Skin epidermis (tissue), 12 donors: Measurements from ENCODE around the gene HOXA4.

ENCODE experiments used
- H3K27ac ChIP-seq, 21 experiments: fragments of 200-600 bp; sonication (generic) in 11 of 21; one replicate each; pipeline ENCODE4 v1.5.0; 2020; ENCODE audit warnings: mild to moderate bottlenecking in 3 of 21, inconsistent platforms in 2 of 21, moderate library complexity in 2 of 21
- H3K4me3 ChIP-seq, 7 experiments: fragments of 200-600 bp; sonication (generic) in 2 of 7; one replicate each; pipeline ENCODE4 v1.5.0; 2020; ENCODE audit warnings: inconsistent platforms in 2 of 7, mild to moderate bottlenecking in 2 of 7, moderate library complexity in 1 of 7

HOXA4 gene

GRCh38 chr7:27150568-27151340 is 20.2 kb upstream of the HOXA4 start:
- peak overlapping the region in 17 of 21 experiments; percentile 8 to 84 (median 66) for H3K27ac ChIP-seq
- H3K4me3 ChIP-seq, result peak overlapping the region; percentile 27 to 43 (median 31)

DNA sequence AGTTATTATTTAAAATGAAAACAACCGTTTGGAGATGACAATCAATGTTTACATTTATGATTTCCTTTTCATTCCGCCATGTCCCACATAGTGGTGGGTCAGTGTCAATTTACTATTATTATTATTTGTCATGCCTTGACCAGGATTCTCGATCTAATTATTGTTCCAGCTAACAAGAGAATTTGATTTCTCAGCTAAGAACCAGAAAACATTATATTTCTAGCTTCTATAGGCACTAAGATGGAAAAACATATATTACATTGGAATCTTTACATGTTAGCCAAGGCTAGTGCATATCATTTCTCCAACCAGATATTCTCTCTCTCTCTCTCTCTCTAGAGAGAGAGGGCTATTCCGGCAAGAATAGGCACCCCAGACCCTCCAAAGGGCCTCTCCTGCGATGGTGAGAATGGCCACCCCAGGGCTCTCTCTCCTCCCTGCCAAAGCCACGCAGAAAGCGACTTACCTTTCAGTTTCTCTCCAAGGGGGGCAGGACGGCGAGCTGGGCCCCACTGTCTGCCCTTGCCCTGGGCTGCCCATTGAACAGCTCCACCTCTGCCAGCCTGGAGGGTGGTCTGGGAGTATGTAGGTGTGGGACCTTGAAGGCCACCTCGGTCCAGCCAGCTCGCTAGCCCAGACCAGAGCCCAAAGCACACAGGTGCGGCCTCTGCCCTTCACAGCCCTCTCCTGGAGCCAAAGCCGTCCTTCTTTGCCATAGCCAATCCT is 19.4 kb upstream of the HOXA4 start:
- Histone ChIP-seq H3K27ac (peak overlapping the region in 16 of 21 experiments; percentile 12 to 84 (median 62)), H3K4me3 (peak overlapping the region; percentile 27 to 43 (median 31))

DNA sequence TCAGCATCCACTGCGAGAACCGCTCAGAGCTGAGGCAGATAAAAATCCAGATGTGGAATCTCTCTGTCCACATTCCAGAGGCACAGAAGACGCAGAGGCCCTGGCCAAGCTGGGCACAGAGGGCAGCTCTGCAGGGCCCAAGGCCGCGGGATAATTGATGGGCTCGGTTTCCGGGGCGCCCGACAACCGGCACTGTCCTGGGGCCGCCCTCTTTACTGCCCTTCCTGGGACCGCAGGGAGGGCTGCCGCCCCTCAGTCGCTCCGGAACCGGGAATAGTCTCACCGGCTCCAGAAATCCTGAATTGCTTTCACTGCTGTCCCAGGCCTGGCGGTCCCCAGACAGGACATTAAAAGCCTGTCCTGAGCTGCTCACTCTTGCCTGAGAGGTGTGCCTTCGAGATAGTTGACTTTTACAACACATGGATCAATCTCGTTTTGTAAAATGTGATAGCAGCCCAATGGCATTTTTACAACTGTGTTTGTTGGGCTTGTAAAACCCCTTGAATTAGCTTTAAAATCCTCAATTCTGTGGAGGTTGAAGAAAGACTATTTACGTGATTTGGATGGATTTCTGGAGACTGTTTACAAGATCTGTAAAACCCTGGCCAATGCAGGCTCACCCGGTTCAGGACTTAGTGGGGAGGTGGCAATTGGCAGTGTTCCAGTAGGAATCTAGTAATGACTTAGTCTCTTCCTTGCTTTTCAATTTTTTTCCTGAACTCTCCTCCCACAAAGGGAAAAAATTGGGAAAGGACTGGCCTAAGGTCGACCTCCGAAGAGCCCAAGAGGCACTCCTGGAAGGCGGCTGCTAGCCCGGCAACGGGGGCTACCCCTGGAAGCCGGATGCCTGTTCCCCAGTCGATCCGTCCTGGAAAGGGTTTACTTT is 18.4 kb upstream of the HOXA4 start:
- peak overlapping the region in 12 of 21 experiments; percentile 3 to 79 (median 67) for H3K27ac ChIP-seq
- peak overlapping the region in 4 of 7 experiments; percentile 38 to 43 (median 38) for H3K4me3 ChIP-seq

GRCh38 chr7:27148031-27148755 is 17.6 kb upstream of the HOXA4 start:
- peak overlapping the region; percentile 20 to 43 (median 38) for H3K4me3 ChIP-seq
- H3K27ac ChIP-seq, result peak overlapping the region in 14 of 21 experiments; percentile 3 to 79 (median 54)

DNA sequence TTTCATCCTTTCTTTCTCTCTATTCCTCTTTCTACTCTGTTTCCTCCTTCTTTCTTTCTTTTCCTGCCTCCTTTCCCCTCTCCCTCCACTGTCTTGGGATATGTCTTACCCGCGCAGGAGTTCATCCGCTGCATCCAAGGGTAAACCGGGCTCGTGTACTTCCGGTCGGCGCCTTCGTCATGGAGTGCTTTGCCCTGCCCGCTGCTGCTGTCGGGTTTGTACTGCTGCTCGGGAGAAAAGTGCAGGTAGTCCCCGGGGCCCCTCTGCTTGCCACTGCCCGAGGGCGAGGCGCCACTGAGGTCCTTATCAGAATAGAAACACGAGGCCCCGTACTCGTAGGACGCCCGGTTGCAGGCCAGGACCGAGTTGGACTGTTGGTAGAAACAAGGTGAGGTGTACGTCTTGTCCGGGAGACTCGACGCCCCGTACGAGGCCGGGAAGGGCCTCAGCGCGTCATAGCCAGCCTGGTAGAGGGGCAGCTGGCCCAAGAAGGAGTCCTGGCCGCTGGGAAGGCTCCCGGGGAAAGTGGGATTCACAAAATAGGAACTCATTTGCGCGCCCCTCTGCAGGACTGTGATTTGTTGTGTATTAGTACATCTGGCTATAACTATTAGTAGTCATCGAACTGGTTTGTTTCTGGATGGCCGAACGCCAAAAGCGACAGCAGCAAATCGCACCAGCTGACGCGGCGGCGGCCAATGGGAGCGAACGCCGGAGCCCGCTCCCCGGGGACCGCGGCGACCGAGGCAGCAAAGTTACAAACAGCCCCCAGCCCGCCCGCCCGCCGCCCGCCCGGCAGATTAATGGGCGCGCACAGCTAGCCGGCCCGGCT is 16.9 kb upstream of the HOXA4 start, which contains the start of gene HOXA6:
Gene HOXA6, minus strand, starts transcription at position 576 of the 832 bp plus-strand sequence. Its CDS starts 25 bp downstream, at position 551.
- Histone ChIP-seq H3K27ac (peak within 1 kb of the TSS in 14 of 21 experiments; percentile 3 to 79 (median 54)), H3K4me3 (peak within 1 kb of the TSS; percentile 20 to 43 (median 38))

DNA sequence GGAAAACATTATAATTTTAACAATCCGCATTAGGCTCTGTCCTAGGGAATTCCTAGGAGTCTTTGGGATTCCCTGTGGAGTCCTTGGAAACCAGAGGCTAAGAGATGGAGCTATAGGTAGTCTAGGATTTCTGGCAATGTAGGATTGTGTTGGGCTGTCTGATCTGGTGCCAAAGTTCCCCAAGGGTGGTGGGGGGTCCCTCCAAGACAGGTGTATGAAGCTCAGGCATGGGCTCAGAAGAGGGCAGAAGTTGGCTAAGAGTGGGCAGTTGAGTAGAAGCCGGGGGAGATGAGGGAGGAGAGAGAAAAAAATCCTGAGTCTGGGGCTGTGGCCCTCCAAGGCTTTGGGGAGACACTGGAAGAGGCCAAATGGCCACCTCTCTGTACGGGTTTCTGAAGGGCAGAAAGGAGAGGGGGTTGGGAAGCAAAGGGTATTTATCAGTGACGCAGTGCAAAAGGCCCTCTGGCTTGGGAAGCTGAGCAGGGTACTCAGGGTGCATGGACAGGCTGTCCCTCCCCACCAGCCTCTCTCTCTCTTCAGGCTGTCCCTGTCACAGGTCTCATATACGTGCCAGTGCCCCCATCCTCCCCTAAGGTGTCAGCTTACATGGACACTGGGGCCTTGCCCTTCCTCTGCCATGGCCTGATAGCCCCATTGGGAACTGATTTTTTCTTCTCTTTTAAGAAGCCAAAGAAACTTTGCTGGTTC is 16.1 kb upstream of the HOXA4 start:
- no peak overlapping the region for H3K4me3 ChIP-seq
- peak overlapping the region in 5 of 21 experiments; percentile 25 to 79 (median 76) for H3K27ac ChIP-seq

DNA sequence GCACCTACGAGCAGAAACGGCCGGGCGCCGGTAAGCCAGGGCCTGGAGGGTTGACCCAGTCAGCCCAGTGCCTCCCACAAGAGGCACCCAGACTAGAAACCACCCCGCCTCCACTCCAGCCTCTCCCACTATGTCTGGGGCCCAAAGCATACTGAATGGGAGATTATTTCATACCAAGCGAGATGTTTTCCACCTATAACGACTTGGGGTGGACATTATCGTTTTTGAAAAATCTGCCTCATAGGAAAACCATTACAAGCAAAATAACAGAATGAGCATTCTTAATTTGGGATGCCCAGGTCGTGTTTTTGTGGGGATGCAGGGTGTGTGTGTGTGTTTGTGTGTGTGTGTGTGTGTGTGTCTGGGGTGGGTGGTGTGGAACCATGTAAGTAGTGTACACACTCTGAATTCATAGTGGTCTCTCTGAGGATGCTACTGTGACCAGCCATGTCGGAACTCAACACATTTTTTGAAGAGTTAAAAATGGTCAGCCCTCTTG is 15.4 kb upstream of the HOXA4 start:
- Histone ChIP-seq H3K4me3 (no peak overlapping the region), H3K27ac (no peak overlapping the region)

- Histone ChIP-seq H3K27ac (peak overlapping the region in 2 of 21 experiments; percentile 19 to 52), H3K4me3 (no peak overlapping the region)
These were observed 14.8 kb upstream of the HOXA4 start for GRCh38 chr7:27145165-27145913.

- Histone ChIP-seq H3K4me3 (no peak overlapping the region), H3K27ac (peak overlapping the region in 1 of 21 experiments; percentile 52)
These were observed 14.2 kb upstream of the HOXA4 start for GRCh38 chr7:27144781-27145164.

DNA sequence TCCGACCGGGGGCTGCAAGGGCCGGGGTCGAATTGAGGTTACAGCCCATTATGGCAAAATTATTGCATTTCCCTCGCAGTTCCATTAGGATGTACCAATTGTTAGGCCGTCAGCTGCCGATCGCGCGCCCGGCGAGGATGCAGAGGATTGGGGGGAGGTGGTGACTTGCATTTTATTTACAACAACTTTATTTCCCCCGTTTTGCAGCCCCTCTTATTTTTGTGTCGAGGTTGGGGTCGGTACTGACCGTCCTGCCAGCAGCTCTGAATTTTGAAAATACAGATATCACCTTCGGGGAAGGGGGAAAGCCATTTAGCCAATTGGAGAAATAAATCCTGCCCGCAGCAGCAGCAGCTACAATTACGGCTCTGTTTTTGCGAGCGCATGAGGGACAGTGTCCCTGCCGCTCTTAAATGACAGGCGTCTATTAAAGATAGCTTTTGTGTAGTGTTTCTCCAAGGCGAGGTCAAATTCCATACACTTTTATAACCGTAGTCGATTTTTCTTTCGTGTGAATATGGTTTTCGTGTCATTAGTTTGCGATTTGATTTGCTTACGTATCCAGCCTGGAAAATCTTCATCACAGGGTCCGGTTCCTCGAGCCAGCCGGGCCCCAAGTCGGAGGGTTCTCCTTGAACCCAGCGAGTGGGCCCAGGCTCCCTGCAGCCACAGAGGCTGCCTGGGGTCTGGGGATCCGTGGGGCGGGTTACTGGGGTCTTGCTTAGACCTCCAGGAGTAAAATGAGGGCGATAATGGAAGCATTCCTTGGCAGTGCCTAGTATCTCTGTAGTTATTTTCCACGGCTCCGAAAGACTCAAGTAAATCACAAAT is 13.6 kb upstream of the HOXA4 start:
- H3K4me3 ChIP-seq, result peak overlapping the region in 3 of 7 experiments; percentile 36 to 60 (median 56)
- H3K27ac ChIP-seq, result peak overlapping the region in 1 of 21 experiments; percentile 77

GRCh38 chr7:27143023-27143949 is 12.7 kb upstream of the HOXA4 start, which contains the start of gene HOXA5:
Gene HOXA5, minus strand, starts transcription at chr7:27143681. Its CDS starts 74 bp downstream, at chr7:27143607.
- Histone ChIP-seq H3K4me3 (peak within 1 kb of the TSS; percentile 15 to 60 (median 36)), H3K27ac (peak within 1 kb of the TSS in 14 of 21 experiments; percentile 0 to 85 (median 61))

- H3K27ac ChIP-seq, result peak overlapping the region in 13 of 21 experiments; percentile 0 to 85 (median 62)
- peak overlapping the region; percentile 15 to 60 (median 36) for H3K4me3 ChIP-seq
These were observed 12.0 kb upstream of the HOXA4 start for GRCh38 chr7:27142580-27143022.

DNA sequence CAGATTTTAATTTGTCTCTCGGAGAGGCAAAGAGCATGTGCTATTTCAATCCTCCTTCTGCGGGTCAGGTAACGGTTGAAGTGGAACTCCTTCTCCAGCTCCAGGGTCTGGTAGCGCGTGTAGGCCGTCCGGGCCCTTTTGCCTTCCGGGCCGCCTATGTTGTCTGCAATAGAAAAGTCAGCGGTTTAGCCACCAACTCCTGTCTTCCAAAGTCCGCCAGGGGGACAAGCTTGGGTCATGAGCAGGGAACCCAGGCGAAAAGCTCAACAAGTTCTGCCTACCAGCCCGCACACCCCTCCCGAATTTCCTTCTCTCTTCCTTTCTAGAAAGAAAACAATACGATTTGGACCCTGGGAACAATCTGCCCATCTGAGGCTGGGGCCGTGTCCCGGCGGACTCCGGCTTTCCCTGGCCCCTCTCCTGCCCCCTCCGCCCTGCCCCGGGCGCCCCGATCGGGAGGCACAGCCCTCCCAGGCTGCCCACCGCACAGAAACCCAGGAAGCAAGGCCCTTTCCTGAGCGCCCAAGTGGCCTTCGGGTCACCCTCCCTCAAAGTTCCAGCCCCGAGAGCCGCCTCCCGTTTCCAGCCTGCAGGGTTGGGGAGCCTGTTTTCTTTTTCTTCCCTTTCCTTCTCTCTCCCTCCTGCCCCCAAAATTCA is 11.5 kb upstream of the HOXA4 start:
- Histone ChIP-seq H3K27ac (peak overlapping the region in 6 of 21 experiments; percentile 8 to 85 (median 64)), H3K4me3 (peak overlapping the region in 6 of 7 experiments; percentile 31 to 60 (median 43))
